Mesodermal cell (in vitro differentiated cells): ENCODE results near the gene SRRM2.

Experiments used
- H3K27ac ChIP-seq: 2 replicates; pipeline ENCODE4 v1.7.0; 2013; ENCODE audit warnings: mild to moderate bottlenecking, low read depth, low read length, moderate library complexity; ENCODE audit not compliant: severe bottlenecking
- H3K36me3 ChIP-seq: 2 replicates; pipeline ENCODE4 v1.7.1; 2013; ENCODE audit warnings: mild to moderate bottlenecking, low read length, moderate library complexity; ENCODE audit not compliant: control insufficient read depth, insufficient read depth
- H3K4me1 ChIP-seq: one replicate; pipeline ENCODE4 v1.7.1; 2013; ENCODE audit warnings: mild to moderate bottlenecking, low read length; ENCODE audit not compliant: insufficient read depth, control insufficient read depth, poor library complexity, severe bottlenecking
- H3K4me3 ChIP-seq: 2 replicates; pipeline ENCODE4 v1.7.0; 2013; ENCODE audit warnings: low read length, control low read depth, mild to moderate bottlenecking; ENCODE audit not compliant: insufficient read depth, poor library complexity, severe bottlenecking; ENCODE audit errors: extremely low read depth
- H3K9me3 ChIP-seq: 2 replicates; pipeline ENCODE4 v1.7.1; 2013; ENCODE audit warnings: mild to moderate bottlenecking, low read length, moderate library complexity; ENCODE audit not compliant: control insufficient read depth
- WGBS, 2 experiments: methylation state at CpG; one replicate each; pipeline ENCODE4 v1.1.5; 2013; ENCODE audit warnings: missing lambda C conversion rate in 2 of 2; ENCODE audit not compliant: insufficient coverage in 2 of 2; 5-methylcytosine and 5-hydroxymethylcytosine counted together

The SRRM2 gene

GRCh38 chr16:2708955-2709587 lies 43.4 kb upstream of the SRRM2 start:
- no peaks in the 10 kb centered on the region for H3K9me3 ChIP-seq
- H3K4me3 ChIP-seq, result no peak overlapping the region

GRCh38 chr16:2709588-2709984 lies 42.9 kb upstream of the SRRM2 start:
- Histone ChIP-seq H3K4me1 (no peaks in the 10 kb centered on the region), H3K9me3 (no peaks in the 10 kb centered on the region), H3K4me3 (no peak overlapping the region), H3K36me3 (peaks cover 37% of the 10 kb centered on the region), H3K27ac (no peak overlapping the region)
- WGBS, 2 experiments, result 91 to 98% methylated on average over 7 to 9 of the region's 10 CpGs

More at GRCh38 chr16:2708955-2709587, 43.4 kb upstream of the SRRM2 start:
- WGBS, 2 experiments, result 95 to 97% methylated on average over 19 to 20 of the region's 22 CpGs
- H3K4me1 ChIP-seq, result no peaks in the 10 kb centered on the region
- H3K27ac ChIP-seq, result no peak overlapping the region
- H3K36me3 ChIP-seq, result peaks cover 40% of the 10 kb centered on the region

- H3K36me3 ChIP-seq, result peaks cover 33% of the 10 kb centered on the region
These were observed 42.3 kb upstream of the SRRM2 start for GRCh38 chr16:2710021-2710710.

GRCh38 chr16:2710711-2711231 lies 41.7 kb upstream of the SRRM2 start:
- no peak overlapping the region for H3K27ac ChIP-seq
- no peak overlapping the region for H3K4me3 ChIP-seq
- WGBS, 2 experiments, result 87 to 92% methylated on average over 11 of the region's 11 CpGs
- H3K4me1 ChIP-seq, result no peaks in the 10 kb centered on the region
- H3K9me3 ChIP-seq, result no peaks in the 10 kb centered on the region
- H3K36me3 ChIP-seq, result peaks cover 32% of the 10 kb centered on the region

More at GRCh38 chr16:2710021-2710710, 42.3 kb upstream of the SRRM2 start:
- 92 to 98% methylated on average over 18 to 20 of the region's 20 CpGs for WGBS, 2 experiments
- Histone ChIP-seq H3K9me3 (no peaks in the 10 kb centered on the region), H3K4me1 (no peaks in the 10 kb centered on the region), H3K4me3 (no peak overlapping the region), H3K27ac (no peak overlapping the region)

GRCh38 chr16:2711370-2712062 lies 40.9 kb upstream of the SRRM2 start:
- peaks cover 25% of the 10 kb centered on the region for H3K36me3 ChIP-seq
- no peak overlapping the region for H3K27ac ChIP-seq
- no peaks in the 10 kb centered on the region for H3K4me1 ChIP-seq
- no peak overlapping the region for H3K4me3 ChIP-seq
- no peaks in the 10 kb centered on the region for H3K9me3 ChIP-seq
- WGBS, 2 experiments, result 88 to 92% methylated on average over 14 to 22 of the region's 22 CpGs

GRCh38 chr16:2712063-2712441 lies 40.4 kb upstream of the SRRM2 start:
- WGBS, 2 experiments, result 87 to 91% methylated on average over 11 to 13 of the region's 14 CpGs
- Histone ChIP-seq H3K36me3 (peaks cover 23% of the 10 kb centered on the region), H3K27ac (no peak overlapping the region), H3K4me1 (no peaks in the 10 kb centered on the region), H3K4me3 (no peak overlapping the region), H3K9me3 (no peaks in the 10 kb centered on the region)

- 84 to 88% methylated on average over 15 to 18 of the region's 21 CpGs for WGBS, 2 experiments
These were observed 39.9 kb upstream of the SRRM2 start for GRCh38 chr16:2712546-2712945.

GRCh38 chr16:2713523-2713922 lies 38.9 kb upstream of the SRRM2 start:
- WGBS, 2 experiments, result 87 to 90% methylated on average over 12 to 14 of the region's 14 CpGs
- Histone ChIP-seq H3K36me3 (peaks cover 9% of the 10 kb centered on the region), H3K9me3 (no peaks in the 10 kb centered on the region), H3K27ac (no peak overlapping the region), H3K4me3 (no peak overlapping the region), H3K4me1 (no peaks in the 10 kb centered on the region)

More at GRCh38 chr16:2712546-2712945, 39.9 kb upstream of the SRRM2 start:
- Histone ChIP-seq H3K4me1 (no peaks in the 10 kb centered on the region), H3K9me3 (no peaks in the 10 kb centered on the region), H3K4me3 (no peak overlapping the region), H3K36me3 (peaks cover 18% of the 10 kb centered on the region), H3K27ac (no peak overlapping the region)

GRCh38 chr16:2713985-2714774 lies 38.3 kb upstream of the SRRM2 start:
- Histone ChIP-seq H3K9me3 (no peaks in the 10 kb centered on the region), H3K4me3 (no peak overlapping the region), H3K4me1 (no peaks in the 10 kb centered on the region), H3K36me3 (peaks cover 4% of the 10 kb centered on the region), H3K27ac (no peak overlapping the region)
- 89 to 92% methylated on average over 23 to 26 of the region's 28 CpGs for WGBS, 2 experiments

GRCh38 chr16:2715064-2715463 lies 37.4 kb upstream of the SRRM2 start:
- peaks cover 3% of the 10 kb centered on the region for H3K4me1 ChIP-seq
- no peaks in the 10 kb centered on the region for H3K36me3 ChIP-seq
- WGBS, 2 experiments, result 47 to 76% methylated on average over 4 to 9 of the region's 9 CpGs
- H3K9me3 ChIP-seq, result no peaks in the 10 kb centered on the region
- no peak overlapping the region for H3K27ac ChIP-seq
- H3K4me3 ChIP-seq, result no peak overlapping the region
